Prostate gland (tissue), 2 donors: ENCODE data around the gene B3GAT1. TPM values are rescaled to one million over a fixed set of nuclear protein-coding genes. Genes with fewer than 3 reads are reported as not detected.

ENCODE experiments used
- DNase-seq: peaks from one replicate; pipeline ENCODE4 v3.0.0-alpha.2; 2019; ENCODE audit warnings: low spot score
- H3K27ac ChIP-seq, 2 donors: fragments of 200-600 bp; sonication (generic); 2 replicates each; pipeline ENCODE4 v1.5.1; 2017 to 2019
- H3K27me3 ChIP-seq: fragments of 200-600 bp; sonication (generic); replicated peaks from 2 replicates; pipeline ENCODE4 v1.5.1; 2019; ENCODE audit not compliant: insufficient read depth
- H3K36me3 ChIP-seq, 2 donors: fragments of 200-600 bp; sonication (generic); 1 replicate in 1 of 2; 2 replicates in 1 of 2; pipeline versions ENCODE4 v1.5.1 to v1.8.1; 2017 to 2019
- H3K4me1 ChIP-seq: fragments of 200-600 bp; sonication (generic); replicated peaks from 2 replicates; pipeline ENCODE4 v1.5.1; 2019
- H3K4me3 ChIP-seq, 2 donors: fragments of 200-600 bp; sonication (generic); 2 replicates each; pipeline ENCODE4 v1.5.1; 2017 to 2019
- H3K9me3 ChIP-seq: fragments of 200-600 bp; sonication (generic); 2 replicates; pipeline ENCODE4 v1.5.1; 2017
- CTCF ChIP-seq, 4 experiments: fragments of 200-600 bp in 2 of 4; fragments of 450-650 bp in 2 of 4; sonication (generic) in 2 of 4; IDR thresholded peaks; 1 replicate in 3 of 4; 2 replicates in 1 of 4; pipeline ENCODE4 v1.5.1; 2016 to 2019; ENCODE audit warnings: antibody characterized with exemption in 4 of 4, mild to moderate bottlenecking in 2 of 4, moderate library complexity in 2 of 4
- POLR2A ChIP-seq: fragments of 450-650 bp; IDR thresholded peaks from one replicate; pipeline ENCODE4 v1.6.1; 2016; ENCODE audit warnings: antibody characterized with exemption, mild to moderate bottlenecking
- POLR2AphosphoS5 ChIP-seq: sonication (generic); formaldehyde crosslinking; IDR thresholded peaks from one replicate; pipeline ENCODE4 v1.6.1; 2017; ENCODE audit warnings: antibody characterized with exemption
- WGBS: methylation state at CpG from one replicate; pipeline ENCODE4 v1.1.5; 2018; 5-methylcytosine and 5-hydroxymethylcytosine counted together
- intact Hi-C: fragments of 100-400 bp; cut with DNase I; formaldehyde crosslinking; loops from one replicate; pipeline ENCODE4 v1.14.2; 2022
- total RNA-seq, 2 donors: library from RNA; depleted of rRNA; stranded (reverse); fragments of >200 nt; gene quantifications; one replicate each; pipeline ENCODE4 v1.1.0, GENCODE V29; 2016

The B3GAT1 gene
- total RNA-seq, 2 donors from 2014 or later, result 3.9 to 4.9 TPM

GRCh38 chr11:134389464-134390180 is 22.4 kb downstream of the B3GAT1 start:
- intact Hi-C loops, result no loop called here

GRCh38 chr11:134388590-134388989 is 23.5 kb downstream of the B3GAT1 start:
- intact Hi-C loops, result no loop called here
- H3K27ac ChIP-seq, result no peak overlapping the region

More at GRCh38 chr11:134389464-134390180, 22.4 kb downstream of the B3GAT1 start:
- WGBS, result 88% methylated on average over 25 of the region's 25 CpGs
- Histone ChIP-seq H3K4me3 (no peak overlapping the region), H3K27ac (no peak overlapping the region), H3K4me1 (peaks cover 7% of the 10 kb centered on the region), H3K36me3 (no peaks in the 10 kb centered on the region), H3K9me3 (no peaks in the 10 kb centered on the region), H3K27me3 (no peaks in the 10 kb centered on the region)
- TF ChIP-seq POLR2AphosphoS5, result no peak
- no peak for TF ChIP-seq POLR2A
- no peak for TF ChIP-seq CTCF (IDR thresholded peaks at IDR 0.05)
- no peak for DNase-seq

GRCh38 chr11:134387501-134387900 is 24.5 kb downstream of the B3GAT1 start:
- H3K27me3 ChIP-seq, result no peaks in the 10 kb centered on the region
- WGBS, result 92% methylated on average over 21 of the region's 21 CpGs
- H3K4me3 ChIP-seq, result no peak overlapping the region
- TF ChIP-seq POLR2AphosphoS5 (no peak), POLR2A (no peak), CTCF (IDR thresholded peaks at IDR 0.05) (no peak)
- no peak for DNase-seq
- H3K9me3 ChIP-seq, result no peaks in the 10 kb centered on the region
- no peaks in the 10 kb centered on the region for H3K36me3 ChIP-seq
- H3K4me1 ChIP-seq, result peaks cover 7% of the 10 kb centered on the region
- H3K27ac ChIP-seq, result no peak overlapping the region
- intact Hi-C loops, result no loop called here

More at GRCh38 chr11:134388590-134388989, 23.5 kb downstream of the B3GAT1 start:
- Histone ChIP-seq H3K27me3 (no peaks in the 10 kb centered on the region), H3K4me3 (no peak overlapping the region), H3K36me3 (no peaks in the 10 kb centered on the region), H3K9me3 (no peaks in the 10 kb centered on the region), H3K4me1 (peaks cover 7% of the 10 kb centered on the region)
- WGBS, result 84% methylated on average over 4 of the region's 4 CpGs
- DNase-seq, result no peak
- no peak for TF ChIP-seq CTCF (IDR thresholded peaks at IDR 0.05)

GRCh38 chr11:134386945-134387344 is 25.1 kb downstream of the B3GAT1 start:
- Histone ChIP-seq H3K9me3 (no peaks in the 10 kb centered on the region), H3K27me3 (no peaks in the 10 kb centered on the region), H3K4me1 (peaks cover 7% of the 10 kb centered on the region), H3K36me3 (no peaks in the 10 kb centered on the region), H3K4me3 (no peak overlapping the region), H3K27ac (no peak overlapping the region)
- WGBS, result 84% methylated on average over 6 of the region's 6 CpGs
- no peak for DNase-seq
- TF ChIP-seq POLR2AphosphoS5, result no peak
- no peak for TF ChIP-seq CTCF (IDR thresholded peaks at IDR 0.05)
- TF ChIP-seq POLR2A, result no peak
- intact Hi-C loops, result no loop called here
